RPMI7951 (cell line): ENCODE measurements around the gene PCDHAC2. TPM values are rescaled to one million over a fixed set of nuclear protein-coding genes. Genes with fewer than 3 reads are reported as not detected.

ENCODE experiments used
- DNase-seq: peaks from one replicate; pipeline ENCODE4 v3.0.0-alpha.2; 2012; ENCODE audit warnings: low read depth
- total RNA-seq: library from RNA; depleted of rRNA; stranded (reverse); fragments of >200 nt; shearing (Covaris generic); gene quantifications from 2 replicates; pipeline ENCODE4 v1.2.3, GENCODE V29; 2014; rRNA removed

PCDHAC2 gene, protein sequence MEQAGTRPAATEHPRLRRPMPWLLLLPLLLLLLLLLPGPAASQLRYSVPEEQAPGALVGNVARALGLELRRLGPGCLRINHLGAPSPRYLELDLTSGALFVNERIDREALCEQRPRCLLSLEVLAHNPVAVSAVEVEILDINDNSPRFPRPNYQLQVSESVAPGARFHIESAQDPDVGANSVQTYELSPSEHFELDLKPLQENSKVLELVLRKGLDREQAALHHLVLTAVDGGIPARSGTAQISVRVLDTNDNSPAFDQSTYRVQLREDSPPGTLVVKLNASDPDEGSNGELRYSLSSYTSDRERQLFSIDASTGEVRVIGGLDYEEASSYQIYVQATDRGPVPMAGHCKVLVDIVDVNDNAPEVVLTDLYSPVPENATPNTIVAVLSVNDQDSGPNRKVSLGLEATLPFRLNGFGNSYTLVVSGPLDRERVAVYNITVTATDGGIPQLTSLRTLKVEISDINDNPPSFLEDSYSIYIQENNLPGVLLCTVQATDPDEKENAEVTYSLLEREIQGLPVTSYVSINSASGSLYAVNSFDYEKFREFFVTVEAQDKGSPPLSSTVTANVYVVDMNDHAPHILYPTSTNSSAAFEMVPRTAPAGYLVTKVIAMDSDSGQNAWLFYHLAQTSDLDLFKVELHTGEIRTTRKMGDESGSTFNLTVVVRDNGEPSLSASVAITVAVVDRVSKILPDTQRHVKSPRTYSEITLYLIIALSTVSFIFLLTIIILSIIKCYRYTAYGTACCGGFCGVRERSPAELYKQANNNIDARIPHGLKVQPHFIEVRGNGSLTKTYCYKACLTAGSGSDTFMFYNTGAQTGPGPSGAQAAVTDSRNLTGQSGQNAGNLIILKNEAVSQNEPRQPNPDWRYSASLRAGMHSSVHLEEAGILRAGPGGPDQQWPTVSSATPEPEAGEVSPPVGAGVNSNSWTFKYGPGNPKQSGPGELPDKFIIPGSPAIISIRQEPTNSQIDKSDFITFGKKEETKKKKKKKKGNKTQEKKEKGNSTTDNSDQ
- total RNA-seq, result not detected in 2 replicates

GRCh38 chr5:140966293-140967225 lies at the start of gene PCDHAC2:
Gene PCDHAC2 (plus strand): TSS chr5:140966476. CDS start chr5:140966767, 291 bp downstream.
- peak; percentile 11 for DNase-seq

DNA sequence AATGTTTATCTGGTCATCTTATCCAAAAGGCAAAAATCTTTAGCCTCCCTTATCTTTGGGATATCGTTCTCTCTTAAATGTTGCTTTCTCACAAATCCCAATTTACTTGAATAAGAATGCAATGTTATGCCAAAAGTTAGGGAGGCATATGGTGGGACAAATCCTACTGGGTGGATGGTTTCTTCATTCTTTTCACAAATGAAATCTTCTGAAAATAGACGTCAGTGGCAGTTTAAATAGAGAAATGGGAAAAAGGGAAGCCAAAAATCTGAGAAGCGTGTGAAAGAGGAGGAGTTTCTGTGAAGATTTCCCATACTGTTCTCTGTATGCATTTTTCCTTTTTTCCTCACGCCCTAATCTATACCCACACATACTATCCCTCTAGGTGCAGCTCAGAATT lies 42.7 kb upstream of the PCDHAC2 start:
- no peak for DNase-seq

DNA sequence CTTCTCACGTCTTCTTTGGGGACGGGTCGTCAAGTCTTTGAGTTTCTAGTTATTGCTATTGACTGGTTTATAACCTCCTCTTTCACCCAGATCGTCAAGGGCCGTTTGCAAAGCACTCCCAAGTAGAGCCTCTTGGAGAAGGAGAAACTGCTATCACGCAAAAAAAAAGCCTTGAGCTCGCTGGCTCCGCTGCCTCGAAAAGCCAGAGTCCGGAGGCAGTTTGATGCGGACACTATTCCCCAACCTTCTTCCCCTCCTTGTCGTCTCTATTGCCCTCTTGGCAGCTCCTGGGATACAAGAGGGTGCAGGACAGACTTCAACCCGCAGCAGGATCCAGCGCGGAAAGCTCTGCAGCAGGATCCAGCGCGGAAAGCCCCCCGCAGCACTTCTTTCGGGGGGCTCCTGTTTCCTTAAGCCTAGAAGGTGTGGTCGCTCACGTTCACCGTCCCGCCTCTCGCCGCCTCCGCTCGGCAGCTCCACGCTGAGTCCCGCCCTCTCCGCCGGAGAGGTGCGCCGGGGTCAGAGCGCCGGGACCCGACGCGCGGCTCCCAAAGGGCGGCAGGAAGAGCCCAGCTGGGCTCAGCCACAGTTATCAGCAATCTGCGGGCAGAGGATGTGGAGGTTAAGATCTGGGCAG lies 40.4 kb upstream of the PCDHAC2 start, which contains the start of gene PCDHAC1:
Gene PCDHAC1 (plus strand): TSS at position 494 of the 637 bp plus-strand sequence. CDS start 594 bp downstream, outside the sequence.
- no peak for DNase-seq

DNA sequence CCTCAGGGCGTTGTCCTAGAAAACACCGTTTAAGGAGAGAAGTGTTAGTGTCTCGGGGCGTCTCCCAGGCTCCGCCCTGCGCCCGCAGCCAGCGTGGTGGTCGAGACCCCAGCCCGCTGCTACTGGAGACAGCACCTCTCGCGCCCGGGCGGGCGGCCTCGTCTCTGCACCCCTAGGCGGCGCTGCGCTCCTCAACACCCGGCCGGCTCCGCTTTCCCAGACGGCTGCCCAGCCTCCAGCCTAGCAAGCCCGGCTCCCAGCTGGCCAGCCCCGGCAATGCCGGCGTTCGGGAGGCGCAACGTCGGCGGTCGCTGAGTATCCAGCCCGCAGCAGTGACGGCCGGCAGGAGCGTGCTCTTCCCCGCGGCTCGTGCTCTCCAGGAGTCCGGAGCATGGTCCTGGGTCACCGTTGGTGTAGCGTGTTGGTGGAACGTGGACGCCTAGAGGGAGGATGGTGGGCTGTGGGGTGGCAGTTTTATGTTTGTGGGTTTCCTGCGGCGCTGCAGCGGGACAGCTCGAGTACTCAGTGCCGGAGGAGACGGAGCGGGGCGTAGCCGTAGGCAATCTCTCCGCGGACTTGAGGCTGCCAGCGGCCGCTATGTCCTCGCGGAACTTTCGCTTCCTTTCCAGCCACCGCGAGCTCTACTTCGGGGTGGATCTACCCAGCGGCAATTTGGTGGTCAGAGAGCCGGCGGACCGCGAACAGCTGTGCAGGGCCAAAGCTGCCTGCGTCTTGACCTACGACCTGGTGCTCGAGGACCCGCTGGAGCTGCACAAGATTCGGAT lies 39.6 kb upstream of the PCDHAC2 start:
- DNase-seq, result peak; percentile 22

- DNase-seq, result no peak
Observed at GRCh38 chr5:140927228-140927573, 39.1 kb upstream of the PCDHAC2 start.

DNA sequence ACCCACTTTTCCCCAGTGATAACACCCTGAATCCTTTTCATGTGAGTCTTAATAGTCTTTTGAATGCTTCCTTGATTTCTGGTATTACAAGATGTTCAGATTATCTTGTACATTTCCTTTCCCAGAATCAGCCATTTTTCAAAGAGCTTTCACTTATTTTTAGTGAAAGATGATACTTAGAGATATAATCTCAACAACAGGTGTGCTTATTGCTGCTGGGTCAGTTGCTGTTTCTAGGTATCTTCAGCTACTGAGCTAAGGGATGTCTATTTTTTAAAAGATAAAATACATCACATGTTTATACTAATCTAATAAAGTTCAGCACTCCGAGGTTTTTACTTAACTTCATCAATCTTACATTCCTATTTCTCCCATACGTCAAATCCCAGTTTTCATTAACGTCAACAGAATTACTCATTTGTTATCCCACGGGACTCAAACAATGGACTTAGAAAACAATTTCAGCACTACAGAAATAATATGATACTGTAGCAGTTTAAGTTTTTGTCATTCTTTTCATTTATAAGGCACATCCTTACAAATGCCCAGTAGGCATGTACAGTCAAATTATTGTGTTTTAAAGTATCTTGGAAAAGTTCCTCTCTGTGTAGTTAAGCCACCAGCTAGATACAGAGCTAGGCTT lies 31.2 kb upstream of the PCDHAC2 start:
- no peak for DNase-seq

- DNase-seq, result no peak
Observed at GRCh38 chr5:140946578-140946977, 19.7 kb upstream of the PCDHAC2 start.

DNA sequence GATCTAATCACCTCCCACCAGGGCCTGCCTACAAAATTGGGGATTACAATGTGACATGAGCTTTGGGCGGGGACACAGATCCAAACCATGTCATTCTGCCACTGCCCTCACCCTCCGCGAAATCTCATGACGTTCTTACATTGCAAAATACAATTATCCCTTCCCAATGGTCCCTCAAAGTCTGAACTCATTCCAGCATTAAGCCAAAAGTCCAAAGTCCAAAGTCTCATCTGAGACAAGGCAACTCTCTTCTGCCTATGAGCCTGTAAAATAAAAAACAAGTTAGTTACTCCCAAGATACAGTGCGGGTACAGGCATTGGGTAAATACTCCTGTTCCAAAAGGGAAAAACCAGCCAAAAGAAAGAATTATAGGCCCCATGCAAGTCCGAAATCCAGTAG lies 14.6 kb upstream of the PCDHAC2 start:
- no peak for DNase-seq

DNA sequence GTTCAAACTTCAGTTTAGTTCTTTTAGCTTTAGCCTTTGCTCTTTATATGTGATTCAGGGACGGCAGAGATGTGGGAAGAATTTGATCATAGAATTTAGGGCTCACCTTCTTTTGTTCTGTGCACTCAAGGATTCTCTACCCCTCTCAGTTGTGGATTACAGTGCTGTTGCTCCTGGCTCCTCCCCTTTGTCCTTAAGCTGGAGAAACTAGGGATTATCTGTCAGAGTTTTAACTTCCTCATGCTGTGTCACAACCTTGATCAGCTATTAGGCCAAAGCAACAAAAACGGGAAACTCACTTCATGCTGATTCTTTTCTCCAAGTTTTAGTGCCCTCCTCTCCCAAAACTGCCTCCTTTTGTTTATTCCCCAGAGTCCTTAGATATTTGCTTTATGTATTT lies 13.0 kb upstream of the PCDHAC2 start:
- DNase-seq, result no peak

- DNase-seq, result no peak
Observed at GRCh38 chr5:140962190-140962589, 4.1 kb upstream of the PCDHAC2 start.

DNA sequence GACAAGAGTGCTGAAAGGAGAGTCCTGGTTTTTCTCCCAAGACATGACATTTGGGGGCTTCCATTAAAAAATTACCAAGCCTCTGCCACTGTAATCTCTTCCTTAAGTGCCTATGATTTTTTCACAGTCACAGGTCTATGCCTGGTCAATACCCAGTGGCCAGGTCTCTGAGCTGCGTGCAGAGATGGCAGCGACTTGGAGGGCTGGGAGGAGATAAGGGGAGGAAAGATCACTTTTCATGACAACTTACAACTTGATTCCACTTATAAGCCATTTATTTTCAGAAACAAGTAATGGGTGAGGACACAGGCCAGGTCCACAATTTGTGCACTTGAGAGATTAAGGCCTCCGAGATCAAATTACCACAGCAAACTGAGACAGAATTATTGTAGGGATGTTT lies 1.9 kb upstream of the PCDHAC2 start:
- DNase-seq, result no peak

DNA sequence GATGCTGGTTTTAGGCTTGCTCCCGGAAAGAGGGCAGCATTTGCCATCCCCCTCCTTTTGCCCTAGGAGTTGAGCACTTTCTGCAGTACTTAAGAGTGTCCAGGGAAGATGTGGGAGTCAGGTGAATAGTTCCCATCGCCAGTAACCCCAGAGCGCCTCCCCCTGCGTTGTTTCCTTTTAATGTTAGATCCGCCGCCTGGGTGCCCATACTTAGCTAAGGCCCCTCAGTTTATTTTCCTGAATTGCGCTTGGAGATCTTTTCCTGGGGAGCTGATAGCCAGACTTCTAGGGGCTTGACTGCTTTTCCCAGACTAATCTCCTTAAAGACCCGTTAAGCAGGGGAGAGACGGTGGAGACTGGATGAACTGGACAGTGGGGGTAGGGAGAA lies 377 bp upstream of the PCDHAC2 start:
- DNase-seq, result no peak

GRCh38 chr5:140967226-140967893 lies 1.1 kb downstream of the PCDHAC2 start:
- DNase-seq, result no peak

DNA sequence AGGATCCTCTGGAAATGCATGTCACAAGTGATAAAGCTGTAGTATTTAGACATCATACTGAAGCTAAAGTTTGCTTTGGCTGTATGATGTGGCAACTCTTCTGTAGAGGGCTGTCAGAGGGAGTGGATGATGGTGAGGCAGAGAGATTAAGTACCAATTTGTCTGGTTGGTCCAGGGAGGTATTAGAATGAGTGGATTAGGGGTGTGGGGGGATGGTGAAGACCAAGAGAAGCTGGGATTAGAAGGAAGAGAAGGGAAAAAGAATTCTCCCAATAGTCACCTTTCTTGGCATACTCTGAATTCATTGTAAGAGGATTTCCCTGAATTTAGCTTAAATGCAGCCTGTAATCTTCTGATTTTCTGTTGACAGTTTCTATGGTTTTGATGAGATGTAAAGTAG lies 3.6 kb downstream of the PCDHAC2 start:
- no peak for DNase-seq

- no peak for DNase-seq
Observed at GRCh38 chr5:140973550-140973949, 7.3 kb downstream of the PCDHAC2 start.

GRCh38 chr5:140977003-140977402 lies 10.7 kb downstream of the PCDHAC2 start:
- no peak for DNase-seq

- DNase-seq, result no peak
Observed at GRCh38 chr5:140978260-140978659, 12.0 kb downstream of the PCDHAC2 start.

GRCh38 chr5:140978983-140979382 lies 12.7 kb downstream of the PCDHAC2 start:
- DNase-seq, result no peak
